Posterior vena cava (tissue), 2 donors: ENCODE measurements around the gene SNX22. TPM values are rescaled to one million over a fixed set of nuclear protein-coding genes. Genes with fewer than 3 reads are reported as not detected.

ENCODE experiments used
- DNase-seq: peaks from one replicate; pipeline ENCODE4 v3.0.0-alpha.2; 2020; ENCODE audit warnings: low spot score
- intact Hi-C, 2 donors: fragments of 100-400 bp; cut with DNase I; formaldehyde crosslinking; loops; one replicate each; pipeline versions ENCODE4 v1.14.1 to v1.14.2; 2022 to 2023
- total RNA-seq, 2 donors: library from RNA; stranded (reverse); fragmentation: NEBNext Ultra II Directional; extraction: Animal tissue kit (Norgen Biotek cat#: 25700); gene quantifications; one replicate each; pipeline ENCODE4 v1.2.1, GENCODE V29; 2021
- donor health status: DM: yes; HTN: yes; CAD: no.
- donor health status: DM: yes; HTN: yes; CAD: no.

SNX22 gene
- total RNA-seq, 2 donors from 2014 or later, result 0.38 TPM; not detected in 1

GRCh38 chr15:64185146-64185911 is 33.8 kb downstream of the SNX22 start:
- intact Hi-C loops, result no loop called here
- DNase-seq, result no peak

DNA sequence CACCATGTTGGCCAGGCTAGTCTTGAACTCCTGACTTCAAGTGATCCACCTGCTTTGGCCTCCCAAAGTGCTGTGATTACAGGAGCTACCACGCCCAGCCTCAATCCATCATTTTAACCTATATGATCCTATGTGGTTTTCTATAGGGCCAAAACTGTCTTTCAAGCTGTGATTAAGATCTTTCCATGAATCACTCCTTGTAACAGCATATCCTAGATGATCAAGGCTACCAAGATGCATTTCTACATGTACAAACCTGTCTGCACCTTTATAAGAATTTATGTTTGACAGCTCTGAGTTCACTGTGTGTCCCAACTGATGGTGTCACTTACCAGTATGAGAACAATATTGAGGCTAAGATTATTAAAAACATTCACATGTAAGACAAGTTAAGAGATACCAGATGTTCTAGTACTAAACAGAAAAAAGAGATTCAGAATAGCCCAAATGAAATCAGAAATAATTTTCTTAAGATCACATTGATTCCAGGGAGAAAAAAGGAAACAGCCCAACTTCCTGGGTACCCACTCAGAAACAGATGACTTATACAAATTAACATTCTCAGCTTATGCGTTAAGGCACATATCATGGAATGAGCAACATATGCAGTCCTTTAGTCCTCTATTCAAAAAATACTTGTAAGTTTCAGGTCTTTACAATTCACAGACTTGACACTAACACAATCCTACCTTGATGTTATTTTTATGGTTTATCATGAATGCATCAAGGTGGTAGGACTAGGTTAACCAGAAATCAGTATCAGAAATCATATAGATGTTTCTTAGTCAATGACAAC is 36.1 kb downstream of the SNX22 start:
- intact Hi-C loops, result no loop called here
- DNase-seq, result no peak

- no peak for DNase-seq
- intact Hi-C loops, result no loop called here
Observed at GRCh38 chr15:64191971-64192830, 40.7 kb downstream of the SNX22 start.

DNA sequence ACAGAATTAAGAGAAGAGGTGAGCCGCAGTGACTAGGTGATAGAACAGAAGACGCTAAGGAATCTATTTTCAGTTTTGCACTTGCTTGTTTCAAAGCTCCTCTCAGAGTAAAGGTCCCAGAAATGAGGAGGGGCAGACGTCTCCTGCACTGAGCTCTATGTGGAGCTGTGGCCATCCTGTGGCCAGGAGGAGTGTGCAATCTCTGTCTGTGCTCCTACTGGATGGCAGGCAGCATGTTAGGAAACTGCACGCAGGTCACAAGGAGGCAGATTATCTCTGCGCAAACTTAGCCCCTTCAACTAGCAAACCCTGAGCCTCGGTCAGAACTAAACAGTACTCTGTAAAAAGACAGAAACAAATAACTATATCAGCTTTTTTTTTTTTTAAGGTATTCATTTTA is 42.4 kb downstream of the SNX22 start:
- no peak for DNase-seq
- intact Hi-C loops, result no loop called here

GRCh38 chr15:64197425-64197824 is 45.9 kb downstream of the SNX22 start:
- intact Hi-C loops, result no loop called here
- no peak for DNase-seq

DNA sequence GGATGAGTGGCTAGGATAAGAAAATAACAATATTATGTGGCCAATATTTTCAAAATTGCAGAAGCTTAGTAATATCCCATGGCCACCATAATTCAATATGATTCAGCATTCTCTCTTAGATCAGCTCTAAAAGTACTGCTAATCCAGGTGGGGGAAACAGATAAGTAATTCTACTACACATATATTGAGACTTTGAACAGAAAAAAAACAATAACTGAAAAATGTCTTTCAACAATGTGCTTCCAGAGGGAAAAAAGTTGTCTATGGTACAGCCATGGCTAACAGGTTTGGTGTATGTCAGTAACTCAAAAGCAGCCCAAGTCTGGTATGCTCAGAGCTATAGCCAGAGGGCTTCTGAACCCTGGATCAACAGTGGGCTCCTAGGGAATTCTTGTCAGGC is 53.7 kb downstream of the SNX22 start:
- intact Hi-C loops, result loop anchor here in 1 of 2 donors (10.0 kb wide), 1 partner anchor 160 kb away; no protein-coding TSS in a partner anchor
- DNase-seq, result no peak

Other genes with a start within 250 kb of the SNX22 start
- gene DAPK2, start 105.2 kb upstream of the SNX22 start, total RNA-seq, result 1 to 10 TPM; 2.1 to 3.1 TPM
- 10 to 100 TPM; 22.8 to 26.0 TPM for gene CIAO2A, start 57.9 kb upstream of the SNX22 start, total RNA-seq
- gene SNX1, start 55.7 kb upstream of the SNX22 start, total RNA-seq, result 100 to 1,000 TPM; 114 to 130 TPM
- gene PPIB, start 11.3 kb downstream of the SNX22 start, total RNA-seq, result 100 to 1,000 TPM; 351 to 457 TPM
- 10 to 100 TPM; 15.8 to 15.9 TPM for gene CSNK1G1, start 204.4 kb downstream of the SNX22 start, total RNA-seq
- under 1 TPM; 0.52 to 0.88 TPM for gene PCLAF, start 229.7 kb downstream of the SNX22 start, total RNA-seq
- gene TRIP4, start 236.1 kb downstream of the SNX22 start, total RNA-seq, result 10 to 100 TPM; 20.7 to 26.2 TPM